ENCODE results near the gene SLC35E1.

GRCh38 chr19:16566702-16567101, 5.5 kb downstream of the SLC35E1 start:
- TF ChIP-seq, protein P1, sequence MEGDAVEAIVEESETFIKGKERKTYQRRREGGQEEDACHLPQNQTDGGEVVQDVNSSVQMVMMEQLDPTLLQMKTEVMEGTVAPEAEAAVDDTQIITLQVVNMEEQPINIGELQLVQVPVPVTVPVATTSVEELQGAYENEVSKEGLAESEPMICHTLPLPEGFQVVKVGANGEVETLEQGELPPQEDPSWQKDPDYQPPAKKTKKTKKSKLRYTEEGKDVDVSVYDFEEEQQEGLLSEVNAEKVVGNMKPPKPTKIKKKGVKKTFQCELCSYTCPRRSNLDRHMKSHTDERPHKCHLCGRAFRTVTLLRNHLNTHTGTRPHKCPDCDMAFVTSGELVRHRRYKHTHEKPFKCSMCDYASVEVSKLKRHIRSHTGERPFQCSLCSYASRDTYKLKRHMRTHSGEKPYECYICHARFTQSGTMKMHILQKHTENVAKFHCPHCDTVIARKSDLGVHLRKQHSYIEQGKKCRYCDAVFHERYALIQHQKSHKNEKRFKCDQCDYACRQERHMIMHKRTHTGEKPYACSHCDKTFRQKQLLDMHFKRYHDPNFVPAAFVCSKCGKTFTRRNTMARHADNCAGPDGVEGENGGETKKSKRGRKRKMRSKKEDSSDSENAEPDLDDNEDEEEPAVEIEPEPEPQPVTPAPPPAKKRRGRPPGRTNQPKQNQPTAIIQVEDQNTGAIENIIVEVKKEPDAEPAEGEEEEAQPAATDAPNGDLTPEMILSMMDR (conservative IDR thresholded peaks at IDR 0.05) = no peak
- TF ChIP-seq EZH2 (IDR thresholded peaks at IDR 0.05; ENCODE audit: low read depth) = no peak
